Islet of Langerhans (tissue), 1 donor: Measurements from ENCODE around the gene NCF2.
"Not testable (repeated sequence)": the region's sequence is repeated elsewhere in the genome, so short reads cannot be mapped to it uniquely, and the experiment has no call there.

ENCODE experiments used
- FAIRE-seq: peaks from one replicate; lab custom pipeline; 2011; peaks lifted over from hg19 to GRCh38; lab: Jason Lieb, UNC

NCF2 gene, protein sequence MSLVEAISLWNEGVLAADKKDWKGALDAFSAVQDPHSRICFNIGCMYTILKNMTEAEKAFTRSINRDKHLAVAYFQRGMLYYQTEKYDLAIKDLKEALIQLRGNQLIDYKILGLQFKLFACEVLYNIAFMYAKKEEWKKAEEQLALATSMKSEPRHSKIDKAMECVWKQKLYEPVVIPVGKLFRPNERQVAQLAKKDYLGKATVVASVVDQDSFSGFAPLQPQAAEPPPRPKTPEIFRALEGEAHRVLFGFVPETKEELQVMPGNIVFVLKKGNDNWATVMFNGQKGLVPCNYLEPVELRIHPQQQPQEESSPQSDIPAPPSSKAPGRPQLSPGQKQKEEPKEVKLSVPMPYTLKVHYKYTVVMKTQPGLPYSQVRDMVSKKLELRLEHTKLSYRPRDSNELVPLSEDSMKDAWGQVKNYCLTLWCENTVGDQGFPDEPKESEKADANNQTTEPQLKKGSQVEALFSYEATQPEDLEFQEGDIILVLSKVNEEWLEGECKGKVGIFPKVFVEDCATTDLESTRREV

DNA sequence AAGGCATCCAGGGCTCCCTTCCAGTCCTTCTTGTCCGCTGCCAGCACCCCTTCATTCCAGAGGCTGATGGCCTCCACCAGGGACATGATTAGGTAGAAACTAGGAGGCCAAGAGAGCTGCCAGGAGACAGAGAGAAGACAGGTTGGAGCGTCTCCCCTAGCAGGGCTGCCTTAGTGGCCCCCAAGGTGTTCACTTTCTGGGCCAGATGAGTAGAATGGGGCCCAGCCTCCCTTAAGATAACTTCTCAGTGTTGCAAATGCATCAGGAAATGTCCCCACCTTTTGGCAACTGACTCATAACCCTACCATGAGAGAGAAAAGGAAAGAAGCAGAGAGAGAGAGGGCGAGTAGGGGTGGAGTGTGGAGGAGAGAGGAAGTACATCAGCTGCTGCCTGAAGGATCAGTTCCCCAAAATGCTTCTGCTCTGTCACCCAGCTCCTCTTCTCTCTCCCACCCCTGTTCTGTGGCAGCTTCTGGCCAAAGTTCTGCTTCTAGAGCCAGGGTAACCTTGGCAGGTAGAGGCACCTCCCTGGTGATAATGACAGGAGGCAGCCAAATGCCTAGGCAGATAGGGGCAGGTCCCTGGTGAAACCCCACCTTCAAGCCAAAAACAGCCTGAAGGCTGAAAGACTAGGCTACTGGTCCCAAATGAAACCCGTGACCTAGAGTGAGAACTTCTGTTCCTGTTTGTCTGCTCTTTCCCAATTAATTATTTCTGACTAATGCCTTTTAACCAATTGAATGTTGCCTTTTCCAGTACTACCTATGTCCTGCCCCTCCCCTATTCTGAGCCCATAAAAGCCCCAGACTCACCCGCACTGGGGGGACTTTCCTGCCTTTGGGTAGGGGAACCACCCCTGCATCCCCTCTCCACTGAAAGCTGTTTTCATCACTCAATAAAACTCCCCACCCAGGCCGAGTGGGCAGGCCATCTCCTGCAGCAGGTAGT is at the start of gene NCF2:
Gene NCF2, minus strand, starts transcription at position 216 of the 948 bp plus-strand sequence. Its CDS starts 130 bp downstream, at position 86.
- FAIRE-seq, result no peak

DNA sequence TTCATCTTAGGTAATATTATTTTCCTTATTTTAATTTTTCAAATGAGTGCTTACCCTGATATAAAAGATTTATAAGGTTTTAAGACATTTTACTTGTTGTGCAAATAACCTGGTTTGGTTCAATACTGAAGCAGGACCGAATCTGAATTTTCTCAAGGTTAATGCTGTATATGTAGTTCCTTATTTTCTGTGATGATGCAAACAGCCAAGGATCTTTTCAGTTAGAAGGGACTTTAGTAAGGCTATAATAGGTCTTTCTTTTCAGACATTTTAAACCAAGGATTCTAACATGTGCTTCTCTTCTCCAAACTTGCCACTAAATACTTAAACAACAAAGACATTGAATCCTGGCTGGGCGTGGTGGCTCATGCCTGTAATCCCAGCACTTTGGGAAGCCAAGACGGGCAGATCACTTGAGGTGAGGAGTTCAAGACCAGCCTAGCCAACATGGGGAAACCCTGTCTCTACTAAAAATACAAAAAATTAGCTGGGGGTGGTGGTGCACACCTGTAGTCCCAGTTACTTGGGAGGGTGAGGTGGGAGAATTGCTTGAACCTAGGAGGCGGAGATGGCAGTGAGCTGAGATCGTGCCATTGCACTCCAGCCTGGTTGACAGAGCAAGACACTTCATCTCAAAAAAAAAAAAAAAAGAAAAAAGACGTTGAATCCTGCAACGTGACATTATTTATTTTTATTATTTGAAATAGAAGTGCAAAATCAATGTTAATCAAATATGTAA is 48.6 kb upstream of the NCF2 start:
- FAIRE-seq, result no peak

DNA sequence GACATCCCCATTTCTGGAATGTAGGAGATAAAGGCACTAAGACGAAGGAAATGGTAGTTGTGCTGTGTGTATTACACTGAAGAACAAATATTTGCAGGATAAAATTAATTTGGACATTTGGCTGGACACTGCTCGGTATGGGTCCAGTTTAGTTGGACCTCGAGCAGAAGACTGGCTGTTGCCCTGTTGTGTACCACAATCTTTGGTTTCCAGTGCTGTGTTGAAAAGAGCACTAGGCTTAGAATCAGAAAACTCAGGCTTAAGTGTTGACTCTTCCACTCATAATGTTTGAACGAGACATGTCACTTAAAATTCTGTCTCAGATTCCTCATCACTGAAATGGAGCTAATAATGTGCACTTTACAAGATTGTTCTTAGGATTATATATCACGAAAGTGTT is 46.5 kb upstream of the NCF2 start:
- no peak for FAIRE-seq

DNA sequence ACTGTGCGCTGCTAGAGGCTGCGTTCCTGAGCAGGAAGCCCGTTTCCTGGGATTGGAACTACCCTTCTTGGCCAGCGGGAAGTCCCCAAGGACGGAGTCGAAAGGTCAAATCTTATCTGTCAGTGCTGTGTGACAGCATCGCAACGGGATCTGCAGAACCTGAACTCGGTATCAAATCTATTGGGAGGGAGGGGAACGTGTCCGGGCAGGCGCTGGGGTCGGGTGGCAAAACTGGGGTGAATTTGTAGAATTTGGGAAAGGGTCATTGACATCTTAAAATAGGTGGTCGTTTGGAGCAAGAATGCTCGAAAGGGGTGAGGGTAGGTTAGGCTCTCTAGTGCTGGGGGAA is 46.0 kb upstream of the NCF2 start:
- no peak for FAIRE-seq

DNA sequence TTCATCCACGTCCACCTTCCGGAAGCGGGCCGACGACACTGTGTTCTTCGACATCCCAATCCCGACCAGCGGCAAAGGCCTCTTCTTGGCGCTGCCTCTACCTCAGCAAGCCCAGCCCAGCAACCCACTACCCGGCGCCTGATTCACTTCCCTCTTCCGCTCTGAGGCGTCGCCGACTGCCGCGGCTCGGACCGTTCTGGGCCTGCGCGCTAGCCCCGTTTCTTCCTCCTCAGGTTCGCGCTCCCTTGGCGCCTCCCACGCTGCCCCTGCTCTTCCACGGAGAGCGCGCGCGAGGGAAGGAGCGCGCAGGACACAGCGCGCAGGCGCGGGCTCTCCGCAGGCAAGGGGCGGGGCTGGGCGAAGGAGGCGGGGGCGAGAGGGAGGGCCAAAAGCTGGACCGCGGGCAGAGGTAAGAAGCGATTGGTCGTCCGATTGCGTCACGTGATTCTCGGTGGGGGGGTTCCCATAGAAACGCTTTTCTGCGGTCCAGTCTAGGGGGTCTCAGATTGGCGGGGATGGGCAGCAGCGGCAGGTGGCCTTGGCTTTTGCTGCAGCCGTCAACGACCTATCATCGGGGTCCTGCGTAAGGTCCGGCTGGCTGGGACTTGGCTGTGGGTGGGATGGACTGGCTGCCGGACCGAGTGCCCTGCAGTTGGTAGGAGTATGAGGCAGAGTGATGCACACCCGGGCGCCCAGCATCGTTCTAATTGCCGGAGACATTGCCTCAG is 45.5 kb upstream of the NCF2 start, which contains the start of gene ARPC5:
Gene ARPC5, minus strand, starts transcription at position 178 of the 728 bp plus-strand sequence. Its CDS starts 124 bp downstream, at position 54.
- no peak for FAIRE-seq

DNA sequence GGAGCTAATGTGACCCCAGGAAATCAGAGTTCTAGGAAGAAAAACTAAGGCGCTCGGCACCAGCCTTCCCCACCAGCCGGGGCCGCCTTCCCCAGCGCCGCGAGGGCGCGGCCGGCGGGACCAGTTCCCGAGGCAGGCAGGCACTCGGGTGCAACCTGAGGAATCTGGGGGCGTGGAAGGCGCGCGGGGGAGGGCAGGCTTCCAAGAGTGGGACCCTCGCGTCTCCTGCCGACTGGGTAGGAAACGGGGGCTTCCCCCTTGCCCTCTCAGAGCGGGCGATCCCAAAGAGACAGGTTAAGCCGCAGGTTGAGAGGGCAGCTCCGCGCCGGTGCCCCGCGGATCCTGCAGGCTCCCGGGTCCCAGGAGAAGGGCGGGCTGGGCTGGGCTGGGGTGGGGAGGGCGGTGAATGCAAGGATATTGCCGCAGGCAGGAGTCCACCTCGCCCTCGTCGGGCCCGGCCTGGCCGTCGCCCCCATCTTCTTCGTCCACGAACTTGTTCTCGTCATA is 44.9 kb upstream of the NCF2 start:
- FAIRE-seq, result no peak

DNA sequence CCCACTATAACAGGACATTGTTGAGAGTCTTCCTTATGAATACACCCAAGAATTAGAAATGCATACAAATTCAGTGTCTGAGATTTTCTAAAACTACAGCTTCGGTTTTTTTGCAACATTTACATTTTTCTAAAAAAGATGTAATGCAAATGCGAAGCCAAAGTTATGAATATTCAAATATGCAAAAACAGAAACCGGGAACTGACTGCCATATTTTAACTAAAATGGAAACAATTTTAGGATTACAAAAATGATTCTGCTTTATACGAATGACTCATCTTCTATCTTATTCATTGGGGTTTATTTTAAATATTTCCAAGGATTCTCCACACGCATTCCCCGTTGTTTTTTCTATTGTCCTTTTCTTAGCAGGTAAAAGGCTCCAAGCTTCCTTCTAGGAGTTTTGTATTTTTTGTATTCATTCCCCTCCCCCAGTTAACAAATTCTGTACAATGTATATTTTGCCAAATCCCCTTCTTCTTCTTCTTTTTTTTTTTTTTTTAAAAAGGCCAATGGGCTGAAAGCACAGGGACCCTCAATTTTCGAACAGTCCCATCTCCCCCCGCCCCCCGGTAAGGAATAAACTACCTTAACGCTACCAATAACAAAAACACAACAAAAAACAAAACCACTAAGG is 44.3 kb upstream of the NCF2 start:
- FAIRE-seq, result peak; percentile 75

DNA sequence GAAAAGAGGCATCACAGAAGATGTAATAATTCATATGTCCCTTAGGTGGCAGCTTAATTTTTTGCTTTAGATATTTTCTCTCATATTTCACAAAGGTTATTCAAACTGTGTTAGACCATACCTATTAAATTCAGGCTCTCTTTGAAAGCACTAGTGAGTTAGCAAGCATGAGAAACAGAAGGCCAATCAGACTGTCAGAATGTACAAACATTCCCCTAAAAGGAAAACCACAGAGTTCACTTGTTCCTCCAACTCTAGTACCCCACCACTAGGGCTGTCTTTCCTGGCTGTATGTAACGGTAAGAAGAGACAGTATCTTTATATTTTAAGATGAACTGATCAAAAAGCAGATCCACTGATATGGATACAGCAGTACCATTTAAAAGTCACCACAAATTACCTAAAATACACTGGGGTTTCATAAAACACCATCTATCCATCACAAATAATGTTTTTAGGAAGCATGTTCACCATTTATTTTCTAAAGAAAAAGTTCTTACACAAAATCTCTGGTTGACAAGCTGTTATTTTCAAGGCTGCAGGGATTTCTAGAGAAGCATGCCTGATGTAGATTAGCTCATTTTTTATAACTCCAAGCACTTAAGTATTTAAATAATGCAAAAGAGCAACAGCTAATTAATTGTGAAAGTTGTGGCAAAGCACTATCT is 43.6 kb upstream of the NCF2 start:
- no peak for FAIRE-seq

DNA sequence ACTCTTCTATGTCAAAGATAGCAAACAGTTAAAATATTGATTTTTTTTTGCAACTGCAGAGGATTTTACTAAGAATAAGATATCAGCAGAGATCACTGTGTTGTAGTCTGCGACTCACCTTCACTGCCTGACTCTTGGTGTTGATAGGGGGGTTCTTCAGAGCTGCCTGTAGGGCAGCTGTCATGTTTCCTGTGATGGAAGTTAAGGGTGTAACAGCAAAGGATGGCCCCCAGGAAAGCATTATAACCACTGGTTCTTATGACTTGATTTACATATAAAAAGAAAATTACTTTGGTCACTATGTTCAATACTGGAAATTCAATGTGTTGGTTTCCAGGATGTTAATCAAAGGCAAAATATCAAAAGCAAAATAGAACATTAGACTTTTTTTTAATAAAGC is 42.7 kb upstream of the NCF2 start:
- FAIRE-seq, result no peak

DNA sequence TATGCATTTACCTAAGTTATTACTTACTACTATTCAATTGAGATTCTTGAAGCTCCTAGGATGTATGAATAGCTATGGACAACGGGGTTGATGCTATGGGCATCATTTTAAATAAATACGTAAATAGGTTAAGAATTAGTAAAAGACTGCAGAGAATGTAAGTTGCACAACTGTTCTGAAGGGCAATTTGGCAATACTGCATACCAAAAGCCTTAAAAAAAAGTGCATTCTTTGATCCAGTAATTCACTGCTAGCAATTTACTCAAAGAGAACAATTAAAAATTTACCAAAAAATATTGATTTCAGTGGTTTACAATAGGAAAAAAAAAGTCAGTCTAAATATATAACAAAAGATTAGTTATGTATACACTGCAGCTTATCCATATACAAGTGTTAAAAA is 41.9 kb upstream of the NCF2 start:
- no peak for FAIRE-seq

DNA sequence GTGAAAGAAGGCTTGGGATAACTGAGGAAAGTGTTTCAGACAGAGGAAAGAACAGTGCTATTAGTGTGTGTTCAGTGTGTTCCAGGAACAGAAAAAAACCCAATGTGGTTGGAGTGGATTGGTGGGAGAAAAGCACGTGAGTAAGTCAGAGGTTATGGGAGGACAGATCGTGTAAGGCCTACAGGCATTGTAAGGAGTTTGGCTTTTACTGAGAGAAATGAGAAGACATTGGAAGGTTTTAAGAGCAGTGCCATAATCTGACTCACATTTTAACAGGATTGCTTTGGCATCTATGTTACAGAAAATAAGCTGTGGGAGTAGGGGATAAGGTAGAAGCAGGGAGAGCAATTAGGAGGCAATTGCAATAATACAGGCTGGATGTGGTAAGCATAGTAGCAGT is 40.5 kb upstream of the NCF2 start:
- FAIRE-seq, result no peak

DNA sequence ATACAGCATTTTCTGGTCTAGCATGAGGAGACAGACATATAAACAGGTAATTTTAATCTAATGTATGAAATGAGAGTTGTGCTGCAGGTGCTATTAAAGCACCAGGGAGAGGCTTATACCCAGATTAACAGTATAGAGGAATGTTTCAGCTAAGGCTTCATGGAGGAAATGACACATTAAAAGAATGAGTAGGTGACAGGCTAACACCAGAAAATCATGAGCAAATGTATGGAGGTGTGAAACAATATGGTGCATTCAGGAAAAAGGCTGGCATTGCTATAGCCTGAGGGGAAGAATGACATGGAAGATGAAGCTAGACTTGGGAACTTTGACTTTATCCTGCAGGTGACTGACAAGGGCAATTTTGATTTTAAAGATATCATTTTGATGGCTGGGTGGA is 38.3 kb upstream of the NCF2 start:
- FAIRE-seq, result no peak

DNA sequence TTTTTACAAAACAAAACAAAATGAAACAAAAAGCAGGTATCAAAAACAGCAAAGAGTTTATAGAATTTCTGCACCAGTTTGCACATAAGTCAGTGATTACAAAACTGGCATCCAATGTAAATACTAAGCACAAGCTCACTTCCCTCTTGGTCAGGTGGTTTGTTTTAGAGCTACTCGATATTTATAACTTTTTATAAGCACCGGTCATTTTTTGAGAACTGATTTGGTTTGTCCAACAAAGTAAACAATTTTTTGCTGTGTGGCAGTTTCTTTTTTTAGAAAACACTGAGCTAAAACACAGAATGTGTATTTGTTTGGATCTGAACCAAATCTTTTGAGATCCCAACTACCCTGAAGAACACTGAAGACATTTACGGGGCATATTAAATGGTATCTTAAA is 36.0 kb upstream of the NCF2 start:
- peak; percentile 96 for FAIRE-seq

DNA sequence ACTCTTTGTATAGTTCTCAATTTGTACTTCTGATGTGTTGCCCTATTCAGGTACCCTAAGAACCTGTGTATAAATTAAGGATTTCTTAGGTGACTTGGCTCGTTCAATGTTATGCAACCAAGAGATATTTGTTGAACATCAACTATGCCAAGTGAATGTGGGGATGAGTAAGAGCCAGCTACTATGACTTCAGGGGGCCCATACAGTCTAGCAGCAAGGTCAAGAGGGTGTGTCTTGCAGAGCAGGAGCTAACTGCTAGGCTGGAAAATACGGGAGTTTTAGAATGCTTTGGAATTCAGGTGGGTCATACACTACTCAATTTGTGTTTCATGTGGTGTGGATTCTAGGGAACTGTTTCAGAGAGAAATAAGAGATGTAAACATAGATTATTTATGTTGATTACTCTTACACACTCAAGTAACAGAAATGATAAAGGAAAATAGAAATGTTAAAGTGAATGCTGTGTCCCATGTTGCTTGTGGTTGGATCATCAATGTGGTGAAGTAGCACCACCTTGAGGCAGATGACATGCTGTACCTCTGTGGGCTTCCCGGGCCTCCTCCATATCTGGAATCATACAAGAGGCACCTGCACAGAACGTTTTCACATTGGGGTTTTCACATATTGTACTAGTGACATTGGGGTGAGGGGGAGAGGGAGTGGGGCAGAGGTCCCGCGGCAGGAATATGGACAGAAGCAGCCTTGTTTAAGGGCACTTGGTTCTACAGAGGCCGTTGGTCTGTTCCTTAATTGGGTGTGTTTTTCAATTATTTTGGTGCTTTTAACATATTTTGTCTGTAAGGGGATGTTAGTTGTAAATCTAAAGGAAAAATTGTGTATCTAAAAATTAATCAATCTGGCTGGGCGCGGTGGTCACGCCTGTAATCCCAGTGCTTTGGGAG is 32.9 kb upstream of the NCF2 start:
- FAIRE-seq, result peak; percentile 56

DNA sequence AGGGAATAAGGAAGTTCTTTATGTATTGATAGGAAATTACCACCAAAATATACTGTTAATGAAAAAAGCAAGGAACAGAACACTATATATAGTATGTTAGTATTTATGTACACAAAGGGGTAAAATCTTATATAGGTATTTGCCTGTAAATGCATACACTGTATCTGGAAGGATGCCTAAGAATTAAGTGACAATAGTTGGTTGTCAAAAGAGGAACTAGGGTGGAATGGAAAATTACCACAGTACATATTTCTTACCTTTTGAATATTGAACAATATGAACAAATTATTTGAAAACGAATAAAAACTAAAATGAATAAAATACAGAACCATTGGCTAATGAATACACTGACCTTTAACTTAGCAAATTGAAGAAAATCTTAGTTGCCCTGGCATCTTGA is 31.8 kb upstream of the NCF2 start:
- no peak for FAIRE-seq

DNA sequence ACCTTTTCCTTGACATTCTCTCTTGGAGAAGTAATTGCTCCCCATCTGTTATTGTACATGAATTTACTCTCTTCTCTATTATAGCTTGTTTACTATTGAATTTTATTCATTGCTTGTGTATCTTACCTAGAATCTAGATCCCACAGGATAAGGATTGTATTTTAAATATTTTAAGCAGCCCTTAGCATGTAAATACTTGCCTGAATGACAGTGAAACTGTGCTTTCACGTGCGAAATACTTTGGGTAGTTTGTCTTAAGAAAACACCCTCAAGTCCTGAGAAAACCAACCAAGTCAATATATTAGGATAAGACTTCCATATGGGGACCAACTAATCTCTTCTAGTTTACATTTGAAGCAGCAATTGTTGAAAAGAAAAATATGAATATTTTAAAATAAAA is 30.1 kb upstream of the NCF2 start:
- FAIRE-seq, result no peak

DNA sequence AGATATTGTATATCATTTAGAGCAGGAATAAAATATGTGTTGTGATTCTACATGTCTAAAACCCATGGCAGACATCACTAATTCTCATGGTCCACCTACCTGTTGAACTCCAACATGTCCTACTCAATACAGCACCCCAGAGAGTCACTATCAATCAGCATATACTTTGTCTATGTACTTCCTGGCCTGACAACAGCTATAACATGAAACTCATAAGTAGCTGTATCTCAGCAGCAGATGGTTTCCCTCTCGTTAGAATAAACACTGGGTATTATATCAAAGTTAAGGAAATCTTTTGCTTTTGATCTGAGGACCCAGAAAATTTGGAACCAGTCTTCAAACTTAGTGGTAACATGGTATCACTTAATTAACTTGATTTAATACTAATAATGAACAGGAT is 29.5 kb upstream of the NCF2 start:
- no peak for FAIRE-seq

DNA sequence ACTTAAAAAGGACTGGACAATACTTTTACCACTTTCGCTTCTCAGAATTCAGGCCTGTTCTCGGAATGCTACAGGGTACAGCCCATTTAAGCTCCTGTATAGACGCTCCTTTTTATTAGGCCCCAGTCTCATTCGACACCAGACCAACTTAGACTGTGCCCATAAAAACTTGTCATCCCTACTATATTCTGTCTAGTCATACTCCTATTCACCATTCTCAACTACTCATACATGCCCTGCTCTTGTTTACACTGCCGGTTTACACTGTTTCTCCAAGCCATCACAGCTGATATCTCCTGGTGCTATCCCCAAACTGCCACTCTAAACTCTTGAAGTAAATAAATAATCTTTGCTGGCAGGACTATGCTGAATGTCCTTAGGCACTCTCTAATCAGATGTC is 27.9 kb upstream of the NCF2 start:
- not testable (repeated sequence) for FAIRE-seq

DNA sequence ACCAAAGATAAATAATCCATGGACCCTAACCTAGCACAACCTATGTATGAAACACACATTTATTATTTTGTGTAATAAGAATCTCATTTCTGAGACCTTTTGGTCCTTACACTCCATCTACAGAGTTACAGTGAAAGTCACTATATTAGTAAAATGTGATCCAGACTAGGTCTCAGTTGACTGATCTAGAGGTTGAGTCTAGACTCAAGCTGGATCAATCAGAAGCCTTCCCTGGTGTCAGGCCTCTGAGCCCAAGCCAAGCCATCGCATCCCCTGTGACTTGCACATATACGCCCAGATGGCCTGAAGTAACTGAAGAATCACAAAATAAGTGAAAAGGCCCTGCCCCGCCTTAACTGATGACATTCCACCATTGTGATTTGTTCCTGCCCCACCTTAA is 22.7 kb upstream of the NCF2 start:
- FAIRE-seq, result not testable (repeated sequence)
